Left lobe of liver (tissue), 2 donors: Measurements from ENCODE around the gene ZNF76. TPM values are rescaled to one million over a fixed set of nuclear protein-coding genes. Genes with fewer than 3 reads are reported as not detected.

ENCODE experiments used
- ATAC-seq: fragments of 200-7000 bp; cut with Tn5 transposase; one replicate; pipeline ENCODE4 v1.9.1; 2020; ENCODE audit warnings: mild to moderate bottlenecking, moderate library complexity
- DNase-seq: peaks from one replicate; pipeline ENCODE4 v3.0.0-alpha.2; 2020; ENCODE audit warnings: low spot score
- total RNA-seq: library from RNA; stranded (reverse); gene quantifications from one replicate; pipeline ENCODE4 v1.2.1, GENCODE V29; 2021
- donor health status: DM: no; HTN: no; CAD: no; lungs with moderate emphysema.
- donor health status: DM: no; HTN: yes; CAD: no.

Gene ZNF76
- total RNA-seq = 20.1 TPM

GRCh38 chr6:35259194-35259947, at the start of gene ZNF76:
TSS of gene ZNF76 (plus strand) at chr6:35259735. CDS start at chr6:35281152, 21,417 bp downstream.
- DNase-seq (peak; percentile 100), ATAC-seq (peak; percentile 89)

GRCh38 chr6:35213298-35213791, 46.2 kb upstream of the ZNF76 start:
- ATAC-seq = peak; percentile 67
- no peak for DNase-seq

- ATAC-seq = peak; percentile 61
- no peak for DNase-seq
Measured at GRCh38 chr6:35213824-35214756, 45.4 kb upstream of the ZNF76 start, which contains the start of gene SCUBE3. TSS of gene SCUBE3 (plus strand) at chr6:35213956. CDS start at chr6:35214419, 463 bp downstream.

- ATAC-seq (no peak), DNase-seq (no peak)
Measured at GRCh38 chr6:35214869-35215664, 44.5 kb upstream of the ZNF76 start.

GRCh38 chr6:35215665-35216411, 43.7 kb upstream of the ZNF76 start:
- no peak for DNase-seq

DNA sequence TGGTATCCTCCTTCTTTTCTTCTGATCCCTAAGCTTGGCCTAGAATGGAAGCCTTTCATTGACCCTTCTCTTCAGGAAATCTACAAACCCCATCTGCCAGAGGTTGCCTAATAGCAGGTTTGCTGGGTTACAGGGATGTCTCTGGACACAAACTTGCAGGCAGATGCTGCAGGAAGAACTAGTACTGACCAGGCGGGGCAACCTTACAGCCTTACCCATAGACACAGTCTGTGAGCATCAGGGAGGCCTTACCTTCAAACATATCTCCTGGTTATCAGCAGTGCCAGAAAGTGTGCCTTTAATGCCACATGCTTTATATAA, 43.2 kb upstream of the ZNF76 start:
- ATAC-seq (no peak), DNase-seq (no peak)

More at GRCh38 chr6:35215665-35216411, 43.7 kb upstream of the ZNF76 start:
- no peak for ATAC-seq

DNA sequence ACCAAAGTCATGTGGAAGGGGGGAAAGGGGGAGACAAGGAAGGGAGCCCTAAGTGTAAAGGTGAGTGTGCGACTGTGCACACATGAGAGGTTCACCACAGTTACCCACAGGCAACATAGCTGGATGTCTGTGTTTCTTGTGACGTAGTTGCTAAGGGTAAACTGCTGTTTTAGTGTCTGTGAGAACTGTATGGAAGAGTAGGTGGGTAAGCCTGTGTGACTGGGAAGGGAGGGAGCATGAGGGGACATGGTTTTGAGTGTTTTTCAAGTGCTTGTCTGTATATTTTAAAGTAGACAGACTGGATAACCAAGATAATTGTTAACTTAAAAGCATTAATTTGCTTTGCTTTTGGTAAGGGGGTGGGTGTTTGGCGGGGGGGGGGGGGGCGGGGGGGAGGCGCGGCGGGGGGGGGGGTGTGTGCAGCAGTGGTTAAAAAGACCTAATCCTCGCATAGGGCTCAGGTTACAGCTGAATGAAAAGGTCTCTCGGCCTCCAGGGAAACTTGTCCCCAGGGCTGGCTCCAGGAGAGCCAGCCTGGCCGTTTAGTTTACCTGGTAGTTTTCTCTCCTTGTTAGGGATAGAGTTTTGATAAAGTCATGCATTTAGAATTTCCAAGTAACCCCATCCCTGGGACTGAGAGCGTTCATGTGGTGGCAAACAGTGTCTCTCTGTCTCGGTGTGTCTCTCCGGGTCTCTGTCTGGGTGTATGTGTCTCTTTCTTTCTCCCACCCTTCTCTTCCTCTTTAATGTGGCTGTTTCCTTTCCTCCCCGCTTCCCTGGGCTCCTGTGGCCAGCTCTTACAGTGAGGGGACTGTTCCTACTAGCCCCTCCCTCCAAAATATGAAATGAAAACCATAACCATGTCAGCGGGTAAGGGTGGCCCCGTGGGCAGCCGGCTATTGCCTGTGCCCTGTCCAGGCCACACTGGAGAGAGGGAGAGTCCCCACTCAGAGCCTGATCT, 42.4 kb upstream of the ZNF76 start:
- ATAC-seq (no peak), DNase-seq (no peak)

DNA sequence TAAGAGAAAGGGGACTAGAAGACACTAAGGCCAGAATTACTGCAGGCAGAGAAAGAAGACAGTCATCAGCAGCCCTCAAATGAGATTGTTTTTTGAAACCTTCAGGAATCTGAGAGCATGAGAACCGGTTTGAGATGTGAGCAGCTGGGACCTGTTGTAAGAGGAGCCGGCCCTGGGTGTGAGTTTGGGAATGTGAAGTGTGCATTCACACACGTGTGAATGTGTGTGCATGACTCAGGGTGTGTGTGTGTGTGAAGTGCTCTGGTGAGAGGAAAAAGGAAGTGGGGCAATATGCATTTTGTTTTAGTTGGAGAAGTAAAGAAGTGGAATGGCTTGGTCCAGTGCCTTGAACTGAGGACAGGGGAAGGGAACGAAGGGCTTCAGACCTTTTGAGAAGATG, 41.5 kb upstream of the ZNF76 start:
- no peak for ATAC-seq

GRCh38 chr6:35218456-35218855, 41.1 kb upstream of the ZNF76 start:
- DNase-seq (no peak), ATAC-seq (no peak)

More for the DNA sequence above, 41.5 kb upstream of the ZNF76 start:
- no peak for DNase-seq

- ATAC-seq = no peak
- no peak for DNase-seq
Measured at GRCh38 chr6:35219683-35220326, 39.7 kb upstream of the ZNF76 start.

DNA sequence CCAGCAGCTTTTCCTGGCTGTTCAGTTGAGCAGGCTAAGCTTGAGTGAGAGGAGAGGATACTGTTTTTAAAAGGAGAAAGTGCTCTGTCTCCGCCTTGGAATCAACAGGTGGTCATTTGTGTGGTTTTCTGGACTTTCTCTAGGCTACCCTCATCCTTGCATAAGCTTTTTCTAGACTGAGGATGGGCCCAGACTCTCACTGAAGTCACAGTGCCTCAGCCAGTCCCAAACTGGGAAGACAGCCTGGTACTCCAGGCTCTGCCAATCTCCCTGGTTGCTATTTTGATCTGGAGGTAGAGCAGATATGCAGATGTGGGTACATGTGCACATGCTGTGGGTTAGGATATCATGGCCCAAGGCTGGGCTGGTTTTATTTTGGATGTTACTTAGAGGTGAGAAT, 38.8 kb upstream of the ZNF76 start:
- ATAC-seq = no peak
- DNase-seq = no peak

GRCh38 chr6:35223396-35223795, 36.1 kb upstream of the ZNF76 start:
- ATAC-seq (no peak), DNase-seq (no peak)

DNA sequence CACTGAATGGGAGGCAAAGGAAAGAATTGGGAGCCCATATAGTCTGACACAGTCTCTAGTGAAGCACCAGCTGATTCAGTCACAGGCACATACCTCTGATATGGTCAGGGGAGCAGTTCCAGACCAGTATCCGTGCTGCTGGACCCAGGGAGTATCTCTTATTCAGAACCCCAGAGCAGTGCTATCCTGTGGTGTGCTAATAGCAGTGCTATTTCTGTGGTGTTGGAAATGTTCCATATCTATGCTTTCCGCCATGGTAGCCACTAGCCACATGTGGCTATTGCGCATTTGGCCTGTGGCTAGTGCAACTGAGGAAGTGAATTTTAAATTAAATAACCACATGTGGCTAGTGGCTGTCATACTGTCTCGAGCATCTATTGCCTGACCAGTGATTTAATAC, 34.8 kb upstream of the ZNF76 start:
- DNase-seq = no peak
- no peak for ATAC-seq

DNA sequence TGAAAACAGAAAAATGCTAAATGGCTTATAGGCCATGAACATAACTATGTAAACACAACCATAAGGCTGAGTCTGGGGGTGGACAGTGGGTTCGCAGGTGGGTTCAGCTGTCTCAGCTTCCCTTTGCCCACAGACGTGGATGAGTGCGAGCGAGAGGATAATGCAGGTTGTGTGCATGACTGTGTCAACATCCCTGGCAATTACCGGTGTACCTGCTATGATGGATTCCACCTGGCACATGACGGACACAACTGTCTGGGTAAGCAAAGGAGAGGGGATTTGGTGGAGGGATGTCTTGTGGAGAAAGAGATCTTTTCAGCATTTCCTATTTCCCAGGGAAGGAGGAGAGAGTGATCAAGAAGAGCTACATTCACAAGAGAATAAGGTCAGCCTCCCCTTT, 31.1 kb upstream of the ZNF76 start:
- ATAC-seq (no peak), DNase-seq (no peak)

GRCh38 chr6:35229304-35229703, 30.2 kb upstream of the ZNF76 start:
- DNase-seq (no peak), ATAC-seq (no peak)

DNA sequence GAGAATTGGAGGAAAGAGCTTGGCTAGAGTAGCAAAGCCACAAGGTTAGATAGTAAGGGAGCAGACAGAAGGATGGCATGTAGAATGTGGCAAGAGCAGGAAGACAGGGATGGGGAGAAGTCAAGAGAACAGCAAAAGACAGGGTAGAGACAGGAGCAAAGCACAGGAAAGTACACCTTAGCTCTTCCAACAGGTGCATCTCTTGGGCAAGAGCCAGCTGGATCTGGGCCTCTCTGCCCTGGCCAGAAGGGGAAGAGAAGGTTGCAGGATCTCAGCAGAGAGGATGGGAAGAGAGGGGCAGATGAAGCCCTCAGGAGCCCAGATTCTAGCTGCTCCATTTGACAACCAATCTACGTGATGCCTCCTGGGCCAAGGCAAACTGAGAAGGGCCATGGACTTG, 29.0 kb upstream of the ZNF76 start:
- DNase-seq (no peak), ATAC-seq (peak; percentile 42)

GRCh38 chr6:35230950-35231349, 28.6 kb upstream of the ZNF76 start:
- DNase-seq = peak; percentile 82
- ATAC-seq = peak; percentile 89

- ATAC-seq = peak; percentile 24
- no peak for DNase-seq
Measured at GRCh38 chr6:35231563-35231962, 28.0 kb upstream of the ZNF76 start.

DNA sequence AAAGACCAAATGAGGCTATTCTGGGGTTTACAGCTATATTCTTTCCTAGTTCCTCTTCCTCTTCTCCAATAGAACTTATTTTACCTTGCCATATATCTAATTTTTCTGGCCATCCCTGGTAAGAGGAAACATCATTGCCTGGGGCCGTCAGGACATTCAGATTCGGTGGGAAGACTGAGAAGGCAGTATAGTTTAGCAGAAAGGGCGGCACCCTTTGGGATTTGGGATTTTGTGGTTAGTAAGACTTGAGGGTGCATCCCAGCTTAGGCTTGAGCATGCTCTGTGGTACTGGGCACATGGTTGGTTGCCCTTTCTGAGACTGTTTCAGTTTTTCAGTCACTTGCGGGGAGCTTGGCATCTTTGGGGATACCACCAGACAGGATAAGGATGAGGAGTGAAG, 24.6 kb upstream of the ZNF76 start:
- ATAC-seq (no peak), DNase-seq (no peak)
